CD4-positive, alpha-beta T cell treated with Interleukin-6 at 100 ng/mL for 8 hours (primary cell): ENCODE measurements around the gene OPN1SW.

Experiments used
- DNase-seq: peaks from one replicate; pipeline ENCODE4 v3.0.0-alpha.2; 2020; ENCODE audit warnings: mixed read lengths, low spot score

Gene OPN1SW

DNA sequence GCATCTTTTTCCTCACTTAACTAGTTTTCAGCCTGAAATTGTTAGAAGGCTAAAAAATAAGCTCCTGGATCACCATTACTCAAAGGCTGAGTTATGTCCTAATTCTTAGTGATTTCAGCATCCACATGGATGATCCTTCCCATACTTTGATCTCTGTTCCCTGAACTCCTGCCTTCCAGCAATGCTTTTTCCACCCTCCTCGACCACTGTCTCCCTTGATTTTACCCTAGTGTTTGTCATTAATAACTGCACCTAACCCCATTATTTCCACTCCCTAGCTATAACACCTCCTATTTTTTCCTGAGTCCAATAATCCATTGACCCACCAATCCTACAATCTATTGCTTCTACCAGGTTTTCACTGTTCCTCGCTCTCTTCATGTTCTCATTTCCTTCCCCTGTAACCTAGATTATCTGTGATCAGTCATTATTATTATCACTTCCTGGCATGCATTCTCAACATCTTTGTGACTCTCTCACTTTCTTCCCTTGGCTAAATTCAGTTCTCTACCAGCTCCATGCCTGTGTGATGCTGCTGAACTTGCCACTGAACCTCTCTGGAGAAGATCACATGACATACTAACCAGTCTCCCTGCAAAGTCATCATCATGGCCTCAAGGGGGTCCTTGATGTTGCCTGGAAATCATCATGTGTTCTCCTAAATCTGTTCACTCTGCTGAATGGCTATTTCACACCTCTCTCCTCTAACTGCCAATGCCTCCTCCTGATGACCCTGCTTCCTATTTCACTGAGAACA lies 42.9 kb downstream of the OPN1SW start:
- DNase-seq = no peak

DNA sequence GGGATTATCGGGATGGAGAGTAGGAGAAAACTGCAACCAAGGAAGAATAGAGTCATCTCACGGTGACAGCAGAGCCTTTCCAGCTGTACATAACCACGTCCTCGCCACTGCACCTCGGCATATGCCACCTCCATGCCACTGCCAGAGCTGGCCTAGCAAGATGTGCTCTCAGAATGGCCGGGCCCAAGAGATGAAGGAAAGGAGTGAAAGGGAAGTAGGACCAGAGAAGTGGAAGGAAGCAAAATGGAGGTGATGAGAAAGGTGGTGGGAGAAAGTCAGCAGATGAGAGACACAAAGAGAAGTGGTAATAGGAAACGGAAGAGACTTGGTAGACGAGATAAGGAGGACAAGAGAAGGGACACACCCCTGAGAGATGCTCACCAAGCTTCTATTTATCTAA lies 44.4 kb downstream of the OPN1SW start:
- DNase-seq = no peak

DNA sequence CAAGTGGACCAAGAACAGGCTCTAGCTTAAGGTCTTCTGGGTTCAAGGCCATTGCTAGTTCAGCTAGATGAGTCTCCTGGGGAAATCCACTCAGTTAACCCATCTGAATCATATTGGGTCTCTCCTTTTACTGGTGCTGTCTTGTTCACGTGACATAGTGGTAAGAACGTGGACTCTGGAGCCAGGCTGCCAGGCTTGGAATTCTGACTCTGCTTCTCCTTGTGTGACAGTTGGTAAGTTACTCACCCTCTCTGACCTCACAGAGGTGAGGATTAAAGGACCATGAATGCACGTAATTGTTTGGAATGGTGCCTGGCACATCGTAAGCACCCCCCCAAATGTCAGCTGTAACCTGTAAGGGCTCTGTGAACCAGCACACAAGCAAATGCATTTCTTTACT lies 46.1 kb downstream of the OPN1SW start:
- DNase-seq = no peak

DNA sequence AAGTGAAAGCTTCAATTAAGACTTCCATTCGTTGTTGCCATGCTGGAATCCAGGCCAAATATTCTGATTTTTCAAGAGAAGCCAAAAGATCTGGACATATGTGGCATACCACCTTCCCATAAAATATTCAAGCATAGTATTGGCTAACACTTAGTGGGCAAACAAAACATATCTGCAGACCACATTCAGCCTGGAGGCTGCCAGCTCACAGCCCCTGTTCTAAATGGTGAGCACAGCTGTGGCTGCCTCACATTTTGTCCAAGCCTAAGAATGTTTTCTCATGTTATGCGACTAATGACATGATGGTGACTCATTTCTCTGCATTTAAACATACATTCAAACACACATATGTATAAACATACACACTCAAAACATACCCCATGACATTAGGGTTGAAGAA lies 47.0 kb downstream of the OPN1SW start:
- no peak for DNase-seq

DNA sequence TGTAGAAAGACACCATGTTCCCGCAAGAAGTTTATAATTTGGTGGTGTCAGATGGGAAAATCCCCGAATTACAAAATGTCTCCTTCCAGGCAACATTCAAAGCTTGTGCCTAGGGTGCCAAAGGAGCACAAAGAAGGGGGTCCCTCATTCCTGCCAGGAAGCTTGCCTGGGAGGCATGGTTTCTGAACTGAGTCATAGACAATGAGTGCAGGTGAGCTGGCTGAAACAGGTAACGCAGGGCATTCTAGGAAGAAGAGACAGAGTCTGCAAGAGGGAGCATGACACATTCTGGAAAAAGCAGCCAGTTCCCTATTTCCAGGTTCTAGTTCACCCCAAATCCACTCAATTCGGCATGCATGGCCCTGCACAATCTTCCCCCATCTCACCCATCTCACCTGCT lies 48.4 kb downstream of the OPN1SW start:
- no peak for DNase-seq

DNA sequence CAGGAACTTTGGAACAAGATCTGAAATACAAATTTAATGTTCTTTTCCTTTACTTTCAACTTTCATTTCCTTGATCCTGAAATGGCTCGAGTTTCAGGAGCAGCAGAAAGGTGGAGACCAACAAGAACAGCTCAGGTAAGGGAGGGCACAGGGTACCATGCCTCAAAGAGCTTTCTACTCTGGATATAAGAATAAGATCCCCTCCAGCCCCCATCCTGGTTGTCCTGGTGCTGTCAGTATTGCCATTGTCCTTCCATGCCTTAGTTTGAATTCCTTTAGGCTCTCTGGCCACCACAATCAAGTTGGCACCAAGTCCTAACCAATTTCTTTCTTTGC lies 48.9 kb downstream of the OPN1SW start:
- no peak for DNase-seq

DNA sequence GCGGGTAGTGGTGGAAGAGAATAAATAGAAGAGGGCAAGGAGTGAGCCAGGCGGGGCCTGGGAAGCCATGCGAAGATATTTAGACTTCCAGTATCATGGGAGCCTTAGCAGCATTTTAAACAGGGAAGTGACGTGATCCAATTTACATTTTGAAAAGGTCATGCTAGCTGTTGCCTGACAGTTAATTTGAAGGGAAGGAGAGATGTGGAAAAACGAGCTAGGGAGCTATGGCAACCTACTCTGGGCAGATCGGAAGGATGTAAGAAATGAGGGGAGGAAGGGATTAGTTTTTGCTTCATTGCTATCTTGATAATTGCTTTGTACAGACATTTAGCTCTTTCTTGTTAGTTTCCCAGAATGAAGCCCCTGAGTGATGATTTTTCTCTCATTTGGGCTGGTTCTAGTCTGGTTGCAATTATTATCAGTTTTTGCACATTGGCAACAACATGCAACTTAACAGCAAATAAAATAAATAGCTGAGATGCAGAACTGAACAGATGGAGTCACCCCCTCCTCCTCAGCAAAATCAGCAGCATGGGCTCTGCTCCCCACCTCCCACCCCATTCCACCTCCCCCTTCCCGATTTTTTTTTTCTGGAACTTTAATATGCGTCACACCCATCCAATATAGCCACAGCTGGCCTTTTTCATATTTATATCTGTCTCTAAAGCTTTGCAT lies 49.4 kb downstream of the OPN1SW start:
- no peak for DNase-seq

DNA sequence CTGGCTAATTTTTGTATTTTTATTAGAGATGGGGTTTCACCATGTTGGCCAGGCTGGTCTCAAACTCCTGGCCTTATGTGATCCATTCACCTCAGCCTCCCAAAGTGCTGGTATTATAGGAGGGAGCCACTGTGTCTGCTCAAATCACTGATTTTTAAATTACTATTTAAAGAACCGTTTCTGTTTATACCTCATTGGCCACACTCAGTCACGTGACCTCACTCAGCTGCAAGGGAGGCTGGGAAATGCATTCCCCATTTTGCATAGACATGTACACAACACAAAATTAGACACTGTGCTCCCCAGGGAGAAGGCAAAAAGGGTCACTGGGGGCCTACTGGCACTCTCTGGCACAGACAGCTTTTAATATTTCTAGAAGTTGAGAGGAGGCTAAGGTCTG lies 50.1 kb downstream of the OPN1SW start:
- no peak for DNase-seq

DNA sequence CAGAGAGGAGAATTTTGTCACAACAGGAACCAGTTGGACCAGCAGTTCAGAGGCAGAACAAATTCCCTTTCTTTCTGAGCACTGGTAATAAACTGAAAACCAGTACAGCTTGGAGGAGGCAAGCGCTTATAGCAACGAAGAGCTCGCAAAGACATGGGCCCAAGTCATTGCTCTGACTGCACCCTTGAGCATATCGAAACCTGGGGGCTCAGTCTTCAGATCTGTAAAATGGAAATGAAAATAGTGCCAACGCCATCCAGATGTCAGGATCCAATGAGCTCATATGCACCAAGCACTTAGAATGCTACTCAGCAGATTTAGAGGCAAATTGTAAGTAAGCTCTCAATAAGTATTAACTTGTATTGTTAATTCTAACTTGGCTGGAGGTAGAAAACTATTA lies 50.9 kb downstream of the OPN1SW start:
- no peak for DNase-seq
